GM11168 (cell line): Measurements from ENCODE around the gene OR1A1.
"Not testable (repeated sequence)": the region's sequence is repeated elsewhere in the genome, so short reads cannot be mapped to it uniquely, and the experiment has no call there.

Source experiments
- in situ Hi-C: fragments of 300-500 bp; cut with MboI; formaldehyde crosslinking; loops from one replicate; pipeline ENCODE4 v1.12.0; 2022; ENCODE audit warnings: low sequenced_read_pairs; ENCODE audit not compliant: unreplicated experiment

The OR1A1 gene, protein sequence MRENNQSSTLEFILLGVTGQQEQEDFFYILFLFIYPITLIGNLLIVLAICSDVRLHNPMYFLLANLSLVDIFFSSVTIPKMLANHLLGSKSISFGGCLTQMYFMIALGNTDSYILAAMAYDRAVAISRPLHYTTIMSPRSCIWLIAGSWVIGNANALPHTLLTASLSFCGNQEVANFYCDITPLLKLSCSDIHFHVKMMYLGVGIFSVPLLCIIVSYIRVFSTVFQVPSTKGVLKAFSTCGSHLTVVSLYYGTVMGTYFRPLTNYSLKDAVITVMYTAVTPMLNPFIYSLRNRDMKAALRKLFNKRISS

GRCh38 chr17:3207367-3207766, at the start of gene OR1A1:
Gene OR1A1 (plus strand): TSS chr17:3207667. CDS start chr17:3215621, 7,954 bp downstream.
- in situ Hi-C loops, result no loop called here

DNA sequence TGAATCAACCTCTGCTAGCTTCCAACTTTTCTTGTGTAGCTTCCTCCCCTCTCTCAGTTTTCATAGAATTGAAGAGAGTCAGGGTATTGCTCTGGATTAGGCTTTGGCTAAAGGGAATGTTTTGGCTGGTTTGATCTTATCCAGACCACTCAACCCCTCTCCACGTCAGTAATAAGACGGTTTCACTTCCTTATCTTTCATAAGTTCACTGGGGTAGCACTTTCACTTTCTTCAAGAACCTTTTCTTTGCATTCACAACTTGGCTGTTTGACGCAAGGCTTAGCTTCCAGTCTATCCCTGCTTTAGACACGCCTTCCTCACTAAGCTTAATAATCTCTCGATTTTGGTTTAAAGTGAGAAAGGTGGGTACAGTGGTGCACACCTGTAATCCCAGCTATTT, 39.9 kb upstream of the OR1A1 start:
- in situ Hi-C loops, result no loop called here

- in situ Hi-C loops, result no loop called here
Observed at GRCh38 chr17:3189961-3190360, 17.5 kb upstream of the OR1A1 start.

DNA sequence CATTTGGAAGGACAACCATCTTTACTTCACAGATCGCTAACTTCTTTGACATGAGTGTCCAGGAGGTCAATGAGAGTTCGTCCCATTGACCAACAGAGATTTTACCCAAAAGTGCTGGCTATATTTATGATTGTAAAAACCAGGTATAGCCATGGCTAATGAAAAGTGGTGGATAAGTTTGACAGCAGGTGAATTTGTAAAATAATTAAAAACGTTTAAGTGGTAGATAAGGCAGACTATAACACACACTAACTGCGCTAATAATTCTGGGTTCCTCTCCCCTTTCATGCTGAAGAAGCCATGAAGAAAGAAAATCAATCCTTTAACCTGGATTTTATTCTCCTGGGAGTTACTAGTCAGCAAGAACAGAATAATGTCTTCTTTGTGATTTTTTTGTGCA, 10.2 kb upstream of the OR1A1 start, which contains the start of gene OR1A2:
OR1A2 (plus strand) TSS at position 301 of the 400 bp plus-strand sequence; CDS start at position 301, 0 bp downstream.
- in situ Hi-C loops, result no loop called here

GRCh38 chr17:3208484-3208883, 1.0 kb downstream of the OR1A1 start:
- in situ Hi-C loops, result no loop called here

- in situ Hi-C loops, result no loop called here
Observed at GRCh38 chr17:3213001-3213400, 5.5 kb downstream of the OR1A1 start.

DNA sequence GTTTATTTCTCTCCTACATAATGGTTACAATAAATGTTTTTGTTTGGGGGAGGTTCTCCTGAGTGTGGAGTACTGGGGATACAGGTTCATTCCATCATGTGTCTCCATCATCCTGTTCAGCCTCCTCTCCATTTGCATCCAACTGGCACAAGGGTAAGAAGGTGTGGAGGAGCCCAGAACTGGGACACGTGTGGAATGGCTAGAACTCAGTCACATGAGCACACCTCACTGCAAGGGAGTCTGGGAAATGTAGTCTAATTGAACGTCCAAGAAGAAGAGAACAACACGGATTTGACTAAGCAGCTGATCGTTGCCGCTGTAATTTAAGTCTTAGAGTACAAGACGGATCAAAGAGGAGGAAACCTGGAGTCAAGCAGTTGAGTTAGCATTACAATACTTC, 6.1 kb downstream of the OR1A1 start:
- in situ Hi-C loops, result no loop called here

- in situ Hi-C loops, result not testable (repeated sequence)
Observed at GRCh38 chr17:3219978-3220377, 12.5 kb downstream of the OR1A1 start.

GRCh38 chr17:3221850-3222249, 14.4 kb downstream of the OR1A1 start:
- in situ Hi-C loops, result no loop called here

- in situ Hi-C loops, result no loop called here
Observed at GRCh38 chr17:3222505-3222904, 15.0 kb downstream of the OR1A1 start.

DNA sequence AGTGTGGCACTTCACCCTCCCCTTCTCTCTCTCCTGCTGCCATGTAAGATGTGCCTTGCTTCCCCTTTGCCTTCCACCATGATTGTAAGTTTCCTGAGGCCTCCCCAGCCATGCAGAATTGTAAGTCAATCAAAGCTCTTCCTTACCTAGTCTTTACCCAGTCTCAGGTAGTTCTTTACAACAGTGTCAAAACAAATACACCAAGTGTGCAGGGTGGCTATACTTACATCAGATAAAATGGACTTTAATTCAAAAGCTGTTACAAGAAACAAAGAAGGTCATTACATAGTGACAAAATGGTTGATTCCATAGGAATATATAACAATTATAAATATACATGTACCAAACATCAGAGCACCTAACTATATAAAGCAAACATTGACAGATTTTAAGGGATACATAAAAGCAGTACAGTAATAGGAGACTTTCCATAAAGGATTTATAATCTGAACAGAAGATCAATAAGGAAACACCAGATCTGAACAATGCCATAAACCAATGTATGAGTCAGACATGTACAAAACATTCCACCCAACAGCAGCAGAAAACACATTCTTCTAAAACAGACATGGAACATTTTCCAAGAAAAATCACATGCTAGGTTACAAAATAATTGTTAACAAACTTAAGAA, 17.4 kb downstream of the OR1A1 start:
- in situ Hi-C loops, result not testable (repeated sequence)

DNA sequence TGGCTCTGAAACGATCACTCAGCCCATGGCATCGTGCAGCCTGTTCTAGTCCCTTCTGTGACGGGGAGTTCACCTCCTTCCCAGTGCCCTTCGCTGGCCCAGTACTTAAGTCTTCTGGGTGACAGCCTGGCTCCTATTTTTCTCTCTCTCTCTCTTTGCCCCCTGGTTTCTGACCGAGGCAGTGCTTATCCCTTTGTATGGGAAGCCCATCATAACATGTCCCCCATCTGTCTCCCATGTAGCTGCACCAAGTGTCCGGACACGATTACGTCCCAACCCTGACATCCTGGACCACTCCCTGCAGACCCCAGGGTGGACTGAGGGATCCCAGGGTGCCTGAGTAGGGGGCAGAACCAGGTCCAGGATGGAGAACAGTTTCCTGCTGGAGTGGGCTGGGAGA, 24.8 kb downstream of the OR1A1 start:
- in situ Hi-C loops, result loop anchor here (5.0 kb wide), 1 partner anchor 160 kb away; no protein-coding TSS in a partner anchor

DNA sequence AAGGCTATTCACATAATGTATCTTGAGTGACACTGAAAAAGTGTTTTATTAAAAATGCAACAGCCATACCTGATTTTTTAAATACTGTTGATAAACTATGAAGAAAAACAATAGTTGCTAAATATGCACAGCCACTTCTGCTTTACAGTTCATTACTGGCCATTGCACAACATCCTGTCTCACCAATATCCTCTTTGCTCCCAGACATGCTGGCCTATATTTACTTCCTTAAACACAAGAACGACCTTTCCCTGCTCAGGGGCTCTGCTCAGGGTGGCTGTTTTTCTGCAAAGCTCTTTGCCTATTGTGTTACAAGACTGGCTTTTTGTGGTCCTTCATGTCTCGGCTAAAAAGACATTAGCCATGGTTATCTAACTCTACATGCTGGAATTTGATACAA, 31.2 kb downstream of the OR1A1 start:
- in situ Hi-C loops, result not testable (repeated sequence)

GRCh38 chr17:3241044-3241443, 33.6 kb downstream of the OR1A1 start:
- in situ Hi-C loops, result not testable (repeated sequence)

GRCh38 chr17:3244841-3245240, 37.4 kb downstream of the OR1A1 start:
- in situ Hi-C loops, result not testable (repeated sequence)

GRCh38 chr17:3249013-3249412, 41.5 kb downstream of the OR1A1 start:
- in situ Hi-C loops, result not testable (repeated sequence)

DNA sequence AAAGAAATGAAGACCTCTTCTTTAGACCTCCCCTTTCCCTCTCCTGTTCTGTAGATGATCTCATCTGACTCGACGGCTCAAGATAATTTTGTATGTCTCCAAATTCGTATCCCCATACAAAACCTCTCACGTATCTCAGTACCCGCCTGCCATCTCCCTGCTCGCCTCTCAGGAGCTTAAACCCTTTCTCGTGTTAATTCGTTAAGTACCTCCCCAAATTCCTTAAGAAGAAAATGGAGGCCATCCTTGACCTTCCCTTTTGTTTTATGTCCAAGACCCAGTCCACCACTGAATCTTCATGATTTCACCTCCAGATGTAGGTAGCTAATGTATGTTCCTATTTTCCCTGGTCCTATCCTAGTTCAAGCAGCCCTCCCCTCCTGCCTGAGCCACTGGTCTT, 49.1 kb downstream of the OR1A1 start:
- in situ Hi-C loops, result no loop called here

DNA sequence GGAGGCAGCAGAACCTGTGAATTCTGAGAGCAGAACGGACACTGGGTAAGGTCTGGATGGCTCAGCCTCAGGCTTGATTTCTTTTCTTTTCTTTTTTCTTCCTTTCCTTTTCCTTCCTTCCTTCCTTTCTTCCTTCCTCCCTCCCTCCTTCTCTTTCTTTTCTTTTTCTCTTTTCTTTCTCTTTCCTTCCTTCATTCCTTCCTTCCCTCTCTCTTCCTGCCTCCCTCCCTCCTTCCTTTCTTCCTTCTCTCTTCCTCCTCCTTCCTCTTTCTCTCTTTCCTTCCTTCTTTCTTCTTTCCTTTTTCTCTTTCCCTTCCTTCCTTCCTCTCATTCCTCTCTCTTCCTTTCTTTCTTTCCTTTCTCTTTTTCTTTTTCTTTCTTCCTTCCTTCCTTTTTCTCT, 52.7 kb downstream of the OR1A1 start:
- in situ Hi-C loops, result no loop called here

- in situ Hi-C loops, result no loop called here
Observed at GRCh38 chr17:3260600-3260999, 53.1 kb downstream of the OR1A1 start.
